GM21528 (cell line): ENCODE data around the gene ANKRD29.
A peak's percentile ranks its signal among the peaks of the same experiment; 100 is the strongest.
"Not testable (repeated sequence)": the region's sequence is repeated elsewhere in the genome, so short reads cannot be mapped to it uniquely, and the experiment has no call there.

Source experiments
- ATAC-seq: cut with Tn5 transposase; IDR thresholded peaks from one replicate; pipeline ENCODE4 v1.9.1; 2021; ENCODE audit warnings: mild to moderate bottlenecking, moderate library complexity; ENCODE audit not compliant: unreplicated experiment, low FRiP score

ANKRD29 gene

GRCh38 chr18:23648456-23648855, 14.3 kb downstream of the ANKRD29 start:
- no peak for ATAC-seq

GRCh38 chr18:23646282-23646681, 16.4 kb downstream of the ANKRD29 start:
- no peak for ATAC-seq

GRCh38 chr18:23645568-23646175, 17.0 kb downstream of the ANKRD29 start:
- ATAC-seq = no peak

- no peak for ATAC-seq
These were observed 18.8 kb downstream of the ANKRD29 start for GRCh38 chr18:23643815-23644490.

- no peak for ATAC-seq
These were observed 20.6 kb downstream of the ANKRD29 start for GRCh38 chr18:23641937-23642666.

GRCh38 chr18:23641143-23641720, 21.5 kb downstream of the ANKRD29 start:
- no peak for ATAC-seq

- ATAC-seq = no peak
These were observed 22.7 kb downstream of the ANKRD29 start for GRCh38 chr18:23640052-23640451.

- not testable (repeated sequence) for ATAC-seq
These were observed 26.3 kb downstream of the ANKRD29 start for GRCh38 chr18:23636433-23636832.

- no peak for ATAC-seq
These were observed 26.7 kb downstream of the ANKRD29 start for GRCh38 chr18:23636071-23636399.

GRCh38 chr18:23635283-23636070, 27.2 kb downstream of the ANKRD29 start:
- no peak for ATAC-seq

- ATAC-seq = no peak
These were observed 28.0 kb downstream of the ANKRD29 start for GRCh38 chr18:23634692-23635091.

GRCh38 chr18:23632615-23633014, 30.1 kb downstream of the ANKRD29 start:
- ATAC-seq = no peak

- no peak for ATAC-seq
These were observed 31.0 kb downstream of the ANKRD29 start for GRCh38 chr18:23631746-23632145.

- no peak for ATAC-seq
These were observed 31.4 kb downstream of the ANKRD29 start for GRCh38 chr18:23631312-23631711.

- peak; percentile 80 for ATAC-seq
These were observed 33.2 kb downstream of the ANKRD29 start for GRCh38 chr18:23629444-23629946.

- ATAC-seq = no peak
These were observed 34.7 kb downstream of the ANKRD29 start for GRCh38 chr18:23627970-23628369.

GRCh38 chr18:23627321-23627720, 35.4 kb downstream of the ANKRD29 start:
- ATAC-seq = no peak

- ATAC-seq = no peak
These were observed 36.0 kb downstream of the ANKRD29 start for GRCh38 chr18:23626451-23627279.

- ATAC-seq = no peak
These were observed 39.7 kb downstream of the ANKRD29 start for GRCh38 chr18:23623040-23623439.
